IMR-90 (cell line): ENCODE data around the gene KLF8. TPM values are rescaled to one million over a fixed set of nuclear protein-coding genes. Genes with fewer than 3 reads are reported as not detected.

Source experiments
- ATAC-seq: fragments of 200-7000 bp; cut with Tn5 transposase; 2 replicates; pipeline ENCODE4 v1.9.1; 2020; ENCODE audit warnings: low read depth, mild to moderate bottlenecking, moderate library complexity
- BruUV-seq: library from RNA; stranded (reverse); fragments of 400-500 nt; replicated peaks from 2 replicates; lab custom pipeline; 2021; lab: Mats Ljungman, UMichigan
- CTCF ChIA-PET: fragments of 300-600 bp; formaldehyde crosslinking; extraction: SDS; loops from one replicate; lab custom pipeline; 2021; ENCODE audit warnings: antibody characterized with exemption; lab: Yijun Ruan, JAX
- POLR2A ChIA-PET: fragments of 300-600 bp; sonication (Branson Sonifier 250); formaldehyde crosslinking; loops from one replicate; lab custom pipeline; 2022; ENCODE audit warnings: antibody characterized with exemption; ENCODE audit not compliant: unreplicated experiment; lab: Charles Lee
- DNase-seq: peaks from one replicate; pipeline ENCODE4 v3.0.0; 2013
- H2AFZ ChIP-seq: replicated peaks from 2 replicates; pipeline ENCODE3; 2013; ENCODE audit warnings: low read length, mild to moderate bottlenecking; ENCODE audit not compliant: poor library complexity
- H2AK5ac ChIP-seq: 2 replicates; pipeline ENCODE4 v1.6.1; 2013; ENCODE audit warnings: low read depth, low read length, inconsistent platforms
- H2AK9ac ChIP-seq: replicated peaks from 2 replicates; pipeline ENCODE3; 2013; ENCODE audit warnings: mild to moderate bottlenecking, low read depth, low read length, moderate library complexity; ENCODE audit not compliant: poor library complexity
- H2BK120ac ChIP-seq: 2 replicates; pipeline ENCODE4 v1.6.1; 2013; ENCODE audit warnings: low read depth, low read length, inconsistent platforms
- H2BK15ac ChIP-seq: 3 replicates; pipeline ENCODE4 v1.6.1; 2013; ENCODE audit warnings: low read depth, low read length, inconsistent platforms
- H2BK20ac ChIP-seq: 2 replicates; pipeline ENCODE4 v1.6.1; 2013; ENCODE audit warnings: low read depth, mild to moderate bottlenecking, inconsistent platforms, low read length, moderate library complexity
- H2BK5ac ChIP-seq: 2 replicates; pipeline ENCODE4 v1.6.1; 2013; ENCODE audit warnings: mild to moderate bottlenecking, low read depth, low read length, inconsistent platforms; ENCODE audit not compliant: poor library complexity, severe bottlenecking
- H3K14ac ChIP-seq: replicated peaks from 2 replicates; pipeline ENCODE4 v1.6.1; 2013; ENCODE audit warnings: low read depth, low read length, inconsistent platforms
- H3K18ac ChIP-seq: 2 replicates; pipeline ENCODE4 v1.6.1; 2013; ENCODE audit warnings: low read depth, low read length, control low read depth
- H3K23ac ChIP-seq: 2 replicates; pipeline ENCODE4 v1.6.1; 2013; ENCODE audit warnings: low read depth, low read length, inconsistent platforms
- H3K27ac ChIP-seq: 2 replicates; pipeline ENCODE4 v1.5.1; 2013; ENCODE audit warnings: mild to moderate bottlenecking, control low read depth, low read length; ENCODE audit not compliant: insufficient read depth
- H3K27me3 ChIP-seq: 2 replicates; pipeline ENCODE4 v1.6.1; 2013; ENCODE audit warnings: low read length; ENCODE audit not compliant: control insufficient read depth, insufficient read depth
- H3K36me3 ChIP-seq: 2 replicates; pipeline ENCODE4 v1.6.1; 2013; ENCODE audit warnings: low read length, mixed read lengths; ENCODE audit not compliant: control insufficient read depth, insufficient read depth
- H3K4ac ChIP-seq: 2 replicates; pipeline ENCODE4 v1.6.1; 2013; ENCODE audit warnings: low read depth, low read length, inconsistent platforms
- H3K4me1 ChIP-seq: 2 replicates; pipeline ENCODE4 v1.6.1; 2013; ENCODE audit warnings: low read length, mixed read lengths; ENCODE audit not compliant: control insufficient read depth, insufficient read depth
- H3K4me2 ChIP-seq: 2 replicates; pipeline ENCODE4 v1.6.1; 2013; ENCODE audit warnings: low read depth, mild to moderate bottlenecking, control low read depth, low read length, moderate library complexity
- H3K4me3 ChIP-seq: 2 replicates; pipeline ENCODE4 v1.5.1; 2013; ENCODE audit warnings: low read depth, mild to moderate bottlenecking, control low read depth, low read length, moderate library complexity; ENCODE audit not compliant: insufficient read depth
- H3K56ac ChIP-seq: 2 replicates; pipeline ENCODE4 v1.6.1; 2013; ENCODE audit warnings: low read length, inconsistent platforms; ENCODE audit not compliant: insufficient read depth; ENCODE audit errors: extremely low read depth
- H3K79me1 ChIP-seq, 2 experiments: 2 replicates each; pipeline ENCODE4 v1.6.1; 2013; ENCODE audit warnings: low read length in 2 of 2, inconsistent platforms in 1 of 2, low read depth in 1 of 2
- H3K9ac ChIP-seq: 2 replicates; pipeline ENCODE4 v1.6.1; 2013; ENCODE audit warnings: low read depth, low read length, control low read depth
- H3K9me1 ChIP-seq: 2 replicates; pipeline ENCODE4 v1.6.1; 2013; ENCODE audit warnings: low read length, inconsistent platforms; ENCODE audit not compliant: insufficient read depth
- H3K9me3 ChIP-seq: 2 replicates; pipeline ENCODE4 v1.6.1; 2013; ENCODE audit warnings: low read length; ENCODE audit not compliant: control insufficient read depth, insufficient read depth
- H4K20me1 ChIP-seq: 2 replicates; pipeline ENCODE4 v1.6.1; 2013; ENCODE audit warnings: low read length, inconsistent platforms; ENCODE audit not compliant: insufficient read depth
- H4K5ac ChIP-seq: 2 replicates; pipeline ENCODE4 v1.6.1; 2013; ENCODE audit warnings: mild to moderate bottlenecking, low read depth, low read length, control low read depth
- H4K8ac ChIP-seq, 2 experiments: 2 replicates each; pipeline ENCODE4 v1.6.1; 2013; ENCODE audit warnings: low read depth in 2 of 2, low read length in 2 of 2, control low read depth in 1 of 2, inconsistent platforms in 1 of 2
- H4K91ac ChIP-seq: 2 replicates; pipeline ENCODE4 v1.6.1; 2013; ENCODE audit warnings: low read depth, low read length, inconsistent platforms; ENCODE audit not compliant: insufficient read depth
- BHLHE40 ChIP-seq: fragments of 150-350 bp; IDR thresholded peaks from 2 replicates; pipeline ENCODE4 v1.6.1; 2016; ENCODE audit warnings: mild to moderate bottlenecking, low read depth, low read length
- CEBPB ChIP-seq: IDR thresholded peaks from 2 replicates; pipeline ENCODE4 v1.6.1; 2012; ENCODE audit warnings: low read depth, low read length, improper control_type of control experiment
- CHD1 ChIP-seq: IDR thresholded peaks from 2 replicates; pipeline ENCODE4 v1.6.1; 2012; ENCODE audit warnings: low read depth, low read length, improper control_type of control experiment
- CTCF ChIP-seq: conservative IDR thresholded peaks from 2 replicates; pipeline ENCODE4 v1.5.1; 2012; ENCODE audit warnings: mild to moderate bottlenecking, low read depth, low read length, improper control_type of control experiment
- ELK1 ChIP-seq: fragments of 150-350 bp; IDR thresholded peaks from 2 replicates; pipeline ENCODE4 v1.6.1; 2016; ENCODE audit warnings: low read depth, mild to moderate bottlenecking, low read length, moderate library complexity, borderline replicate concordance
- FOS ChIP-seq: fragments of 150-350 bp; IDR thresholded peaks from 2 replicates; pipeline ENCODE4 v1.6.1; 2016; ENCODE audit warnings: low read depth, low read length
- MAFK ChIP-seq: IDR thresholded peaks from 2 replicates; pipeline ENCODE4 v1.6.1; 2012; ENCODE audit warnings: low read depth, low read length, improper control_type of control experiment
- MAZ ChIP-seq: IDR thresholded peaks from 2 replicates; pipeline ENCODE4 v1.6.1; 2012; ENCODE audit warnings: low read depth, mild to moderate bottlenecking, low read length, improper control_type of control experiment, moderate library complexity, borderline replicate concordance
- MXI1 ChIP-seq: IDR thresholded peaks from 2 replicates; pipeline ENCODE4 v1.6.1; 2012; ENCODE audit warnings: low read depth, mild to moderate bottlenecking, low read length, moderate library complexity, borderline replicate concordance
- NFE2L2 ChIP-seq: fragments of 150-350 bp; IDR thresholded peaks from 2 replicates; pipeline ENCODE4 v1.6.1; 2016; ENCODE audit warnings: low read depth, mild to moderate bottlenecking, low read length
- POLR2A ChIP-seq: IDR thresholded peaks from 2 replicates; pipeline ENCODE4 v1.6.1; 2012; ENCODE audit warnings: mild to moderate bottlenecking, low read depth, low read length
- RAD21 ChIP-seq: IDR thresholded peaks from 2 replicates; pipeline ENCODE4 v1.6.1; 2012; ENCODE audit warnings: low read length, improper control_type of control experiment
- RCOR1 ChIP-seq: IDR thresholded peaks from 2 replicates; pipeline ENCODE4 v1.6.1; 2012; ENCODE audit warnings: mild to moderate bottlenecking, low read length, improper control_type of control experiment; ENCODE audit not compliant: insufficient replicate concordance
- RFX5 ChIP-seq: IDR thresholded peaks from 2 replicates; pipeline ENCODE4 v1.8.0; 2012; ENCODE audit warnings: low read depth, mild to moderate bottlenecking, low read length, moderate library complexity
- SMC3 ChIP-seq: fragments of 150-350 bp; IDR thresholded peaks from 2 replicates; pipeline ENCODE4 v1.6.1; 2016; ENCODE audit warnings: low read depth, mild to moderate bottlenecking, antibody characterized with exemption, low read length, moderate library complexity
- USF2 ChIP-seq: fragments of 150-350 bp; IDR thresholded peaks from 2 replicates; pipeline ENCODE4 v1.6.1; 2017; ENCODE audit warnings: mild to moderate bottlenecking, antibody characterized with exemption, low read length, low read depth
- whole genome bisulfite sequencing, 2 experiments: methylation state at CpG; one replicate each; pipeline versions ENCODE4 v1.1.5 to v1.1.7; 2013; ENCODE audit warnings: missing lambda C conversion rate in 2 of 2; ENCODE audit not compliant: insufficient read length in 1 of 2; ENCODE audit errors: extremely low coverage in 2 of 2; 5-methylcytosine and 5-hydroxymethylcytosine counted together
- dilution Hi-C: fragments of 300-500 bp; cut with HindIII; formaldehyde crosslinking; loops from one replicate; pipeline ENCODE4 v1.14.3; 2018; ENCODE audit warnings: low sequenced_read_pairs; ENCODE audit not compliant: unreplicated experiment
- in situ Hi-C: fragments of 300-500 bp; cut with MboI; formaldehyde crosslinking; loops from 3 replicates; pipeline ENCODE4 v1.14.3; 2019; ENCODE audit warnings: low sequenced_read_pairs, inconsistent platforms, mixed read lengths
- intact Hi-C: fragments of 100-400 bp; cut with micrococcal nuclease; formaldehyde crosslinking; loops from 2 replicates; pipeline ENCODE4 v1.10.0; 2022
- polyA plus RNA-seq, 3 experiments: library from polyadenylated mRNA; depleted of rRNA; stranded (reverse); fragments of >200 nt; gene quantifications; 2 replicates each; pipeline ENCODE4 v1.2.3, GENCODE V29; 2012; ENCODE audit warnings: low replicate concordance in 1 of 3
- total RNA-seq: library from RNA; depleted of rRNA; stranded (reverse); fragments of >200 nt; gene quantifications from 2 replicates; pipeline ENCODE4 v1.2.3, GENCODE V29; 2012

The KLF8 gene
- total and polyA plus RNA-seq, 2 of the 4 experiments (the other 2 are of a cell fraction): 0.07 TPM; not detected in 1

GRCh38 chrX:56248492-56248891 is 16.3 kb downstream of the KLF8 start:
- no peak overlapping the region for H3K4ac ChIP-seq
- dilution Hi-C loops (no loop called here), intact Hi-C loops (loop anchor here (1.0 kb wide), 1 partner anchor 1111 kb away; no protein-coding TSS in a partner anchor), in situ Hi-C loops (no loop called here)
- no peaks in the 10 kb centered on the region for H4K20me1 ChIP-seq
- no peak overlapping the region for H4K91ac ChIP-seq
- H3K14ac ChIP-seq: no peak overlapping the region
- no peak overlapping the region for H2BK5ac ChIP-seq
- no peaks in the 10 kb centered on the region for H3K9me1 ChIP-seq
- H2AK9ac ChIP-seq: no peak overlapping the region
- H3K18ac ChIP-seq: no peak overlapping the region
- BruUV-seq: no TSS peak
- H3K23ac ChIP-seq: no peak overlapping the region
- no peak overlapping the region for H4K8ac ChIP-seq
- H2AFZ ChIP-seq: no peak overlapping the region
- no peak overlapping the region for H3K27ac ChIP-seq
- H3K27me3 ChIP-seq: peaks cover 2% of the 10 kb centered on the region; the same call in 1 of the 2 replicates
- TF ChIP-seq CTCF (peak; percentile 61), MXI1 (no peak), RCOR1 (no peak), FOS (no peak), CEBPB (no peak), BHLHE40 (no peak), RAD21 (peak; percentile 76), POLR2A (no peak), MAZ (no peak), MAFK (no peak), CHD1 (no peak), NFE2L2 (no peak), RFX5 (no peak), ELK1 (no peak), SMC3 (peak; percentile 54), USF2 (no peak)
- no peak overlapping the region for H2AK5ac ChIP-seq
- H3K9ac ChIP-seq: no peak overlapping the region
- 0% methylated on average over 2 of the region's 5 CpGs; no CpG with 5 or more reads in 1 of the 2 experiments for WGBS, 2 experiments
- H3K4me3 ChIP-seq: no peak overlapping the region
- H3K36me3 ChIP-seq: no peaks in the 10 kb centered on the region
- no peak overlapping the region for H2BK120ac ChIP-seq
- POLR2A ChIA-PET: no interaction called here
- H3K9me3 ChIP-seq: no peaks in the 10 kb centered on the region
- H3K79me1 ChIP-seq: no peaks in the 10 kb centered on the region
- DNase-seq (peak; percentile 25), ATAC-seq (peak; percentile 60)
- no peak overlapping the region for H3K56ac ChIP-seq
- H3K4me1 ChIP-seq: no peaks in the 10 kb centered on the region
- H2BK20ac ChIP-seq: no peak overlapping the region
- CTCF ChIA-PET: interaction anchor here (0.6 to 2.2 kb wide), 6 partner anchors 10 to 1114 kb away, joined by 3 to 9 read pairs (median 4); no protein-coding TSS in a partner anchor
- no peak overlapping the region for H3K4me2 ChIP-seq
- H4K5ac ChIP-seq: no peak overlapping the region
- no peak overlapping the region for H2BK15ac ChIP-seq
